Stimulated activated CD4-positive, alpha-beta T cell treated with anti-CD3 and anti-CD28 coated beads, Interleukin-4, amount 100 ng/mL, for 48 hours (primary cell): ENCODE results near the gene GSE1.

ENCODE experiments used
- DNase-seq, 2 donors: peaks; one replicate each; pipeline ENCODE4 v3.0.0-alpha.2; 2020; ENCODE audit warnings: low read depth in 2 of 2

Gene GSE1

DNA sequence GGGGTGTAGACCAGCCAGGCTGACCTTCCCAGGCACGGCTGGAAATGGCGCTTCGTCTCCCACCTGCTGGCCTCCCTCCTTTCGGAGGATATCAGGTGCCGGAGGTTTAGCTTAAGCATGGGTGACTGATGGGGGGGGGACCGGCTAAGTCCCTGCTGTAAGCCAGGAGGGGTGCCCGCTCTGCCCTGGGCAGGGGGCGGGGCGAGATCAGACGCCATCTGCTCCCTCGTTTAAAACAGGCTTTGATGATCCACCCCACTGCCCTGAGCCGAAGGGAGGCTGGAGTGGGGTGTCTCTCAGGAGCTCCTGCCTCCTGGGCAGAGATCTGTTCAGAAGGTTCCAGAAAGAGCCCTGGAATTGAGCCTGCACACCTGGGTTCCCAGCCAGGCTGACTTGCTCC, 111.8 kb downstream of the GSE1 start:
- DNase-seq, result no peak
